Endothelial cell of umbilical vein (primary cell): ENCODE data around the gene ATN1.

Source experiments
- CTCF ChIP-seq, 2 donors: IDR thresholded peaks; 1 replicate in 1 of 2; 2 replicates in 1 of 2; pipeline ENCODE4 v1.5.1; 2011; ENCODE audit warnings: low read length in 2 of 2, mild to moderate bottlenecking in 2 of 2, moderate library complexity in 2 of 2, control low read depth in 1 of 2, inconsistent platforms in 1 of 2, low read depth in 1 of 2; ENCODE audit not compliant: insufficient read depth in 1 of 2; ENCODE audit errors: extremely low read depth in 1 of 2
- MAX ChIP-seq: IDR thresholded peaks from 2 replicates; pipeline ENCODE4 v1.6.1; 2011; ENCODE audit not compliant: insufficient read depth, insufficient read length
- POLR2A ChIP-seq: IDR thresholded peaks from 2 replicates; pipeline ENCODE4 v1.6.1; 2012; ENCODE audit warnings: low read depth, mild to moderate bottlenecking, control low read depth, low read length
- POLR2AphosphoS5 ChIP-seq: IDR thresholded peaks from 2 replicates; pipeline ENCODE4 v1.6.1; 2012; ENCODE audit warnings: low read depth, mild to moderate bottlenecking, control low read depth, low read length, moderate library complexity; ENCODE audit not compliant: insufficient read depth

DNA sequence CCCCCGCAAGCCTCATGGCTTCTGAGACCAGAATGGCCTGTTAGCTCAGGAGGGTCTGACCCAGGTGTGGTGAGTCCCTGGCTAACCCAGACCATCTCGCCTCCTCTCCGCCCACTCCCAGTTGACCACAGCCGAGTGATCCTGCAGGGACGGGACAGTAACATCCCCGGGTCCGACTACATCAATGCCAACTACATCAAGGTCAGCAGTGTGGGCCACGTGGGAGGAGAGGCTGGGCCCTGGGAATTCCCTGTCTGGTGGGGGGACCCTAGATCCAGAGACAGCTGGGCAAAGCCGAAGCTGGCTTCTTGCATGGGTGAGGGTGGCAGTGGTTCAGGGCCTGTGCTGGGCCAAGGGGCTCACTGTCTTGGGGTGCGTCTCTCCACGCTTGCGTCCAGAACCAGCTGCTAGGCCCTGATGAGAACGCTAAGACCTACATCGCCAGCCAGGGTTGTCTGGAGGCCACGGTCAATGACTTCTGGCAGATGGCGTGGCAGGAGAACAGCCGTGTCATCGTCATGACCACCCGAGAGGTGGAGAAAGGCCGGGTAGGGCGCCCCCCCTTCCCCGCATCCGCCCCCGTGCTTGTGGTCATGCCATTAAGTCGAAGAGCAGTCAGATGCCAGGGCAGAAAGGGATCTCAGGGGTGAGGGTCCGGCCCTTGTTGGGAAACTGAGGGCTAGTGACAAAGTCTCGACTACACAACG is 28.4 kb downstream of the ATN1 start:
- no peak for TF ChIP-seq CTCF (IDR thresholded peaks at IDR 0.05; ENCODE audit: extremely low read depth in 1 of 2, insufficient read depth in 1 of 2, low read depth in 1 of 2, low read length in 2 of 2)
- no peak for TF ChIP-seq POLR2AphosphoS5
- TF ChIP-seq POLR2A = no peak
- no peak for TF ChIP-seq MAX
